ENCODE results near the gene SMIM32. TPM values are rescaled to one million over a fixed set of nuclear protein-coding genes. Genes with fewer than 3 reads are reported as not detected.

Gene SMIM32
- total RNA-seq, 1 donor from 2014 or later = 0.13 TPM

DNA sequence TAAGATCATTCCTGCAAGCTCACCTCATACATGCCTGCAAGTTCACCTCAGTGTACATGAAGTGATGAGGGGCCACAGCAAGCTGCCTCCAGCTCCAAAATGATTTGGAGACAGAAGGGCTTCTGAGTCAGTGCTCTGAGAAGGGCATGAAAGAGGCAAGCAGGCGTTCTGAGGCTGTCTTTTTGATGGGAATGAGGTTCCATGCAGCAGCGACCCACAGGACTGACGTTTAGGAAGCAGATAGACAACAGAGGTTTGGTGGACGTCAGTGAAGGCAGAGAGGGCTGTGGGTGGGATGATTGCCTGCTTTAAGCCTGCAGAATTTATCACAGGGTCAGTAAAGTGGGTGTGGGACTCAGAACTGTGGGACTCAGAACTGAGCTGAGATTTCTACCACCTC is 8.9 kb upstream of the SMIM32 start:
- H3K9me3 Mint-ChIP-seq = peaks cover 4% of the 10 kb centered on the region
- H3K36me3 Mint-ChIP-seq = no peaks in the 10 kb centered on the region
- Histone ChIP-seq H3K9me3 (ENCODE audit: low read depth) (no peaks in the 10 kb centered on the region), H3K36me3 (no peaks in the 10 kb centered on the region), H3K4me2 (no peak overlapping the region), H3K79me2 (ENCODE audit: low read depth) (no peaks in the 10 kb centered on the region), H3K4me1 (peaks cover 27% of the 10 kb centered on the region), H2AFZ (replicated peaks) (no peak overlapping the region), H3K4me3 (no peak overlapping the region), H3K9ac (no peak overlapping the region), H3K27me3 (no peaks in the 10 kb centered on the region), H3F3A (ENCODE audit: low read depth) (peaks cover 25% of the 10 kb centered on the region), H3K27ac (no peak overlapping the region), H4K20me1 (ENCODE audit: low read depth) (no peaks in the 10 kb centered on the region)
- H3K4me3 Mint-ChIP-seq = no peak overlapping the region
- peak overlapping the region; percentile 52 for H3K27ac Mint-ChIP-seq
- TF ChIP-seq CTCF (IDR thresholded peaks at IDR 0.05) (no peak), EZH2phosphoT487 (IDR thresholded peaks at IDR 0.05) (no peak), EZH2 (IDR thresholded peaks at IDR 0.05) (no peak)
- H3K4me1 Mint-ChIP-seq = peaks cover 22% of the 10 kb centered on the region
- peaks cover 3% of the 10 kb centered on the region for H3K27me3 Mint-ChIP-seq (ENCODE audit: insufficient read depth, low read depth)
- no peak for DNase-seq (ENCODE audit: low spot score)

DNA sequence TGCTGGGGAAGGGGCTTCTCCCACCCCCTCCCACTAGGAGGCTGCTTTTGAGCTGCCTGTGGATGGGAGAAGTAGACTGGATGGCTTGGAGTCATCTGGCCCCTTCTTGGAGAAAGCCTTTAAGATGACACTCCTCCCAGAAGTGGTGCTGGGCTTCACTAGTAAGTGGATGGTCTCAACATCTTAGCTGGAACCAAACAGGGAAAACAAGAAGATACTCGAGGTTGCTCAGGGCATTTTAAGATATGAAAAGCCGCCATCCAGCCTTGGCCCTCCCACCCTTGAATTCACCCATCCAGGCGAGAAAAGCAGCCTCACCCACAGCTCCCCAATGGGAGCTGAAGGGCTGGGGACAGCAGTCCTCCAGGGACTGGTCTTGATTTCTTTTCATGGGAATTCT is 7.8 kb upstream of the SMIM32 start:
- Histone ChIP-seq H3F3A (ENCODE audit: low read depth) (peaks cover 25% of the 10 kb centered on the region), H4K20me1 (ENCODE audit: low read depth) (no peaks in the 10 kb centered on the region), H3K27me3 (no peaks in the 10 kb centered on the region), H3K27ac (no peak overlapping the region), H3K36me3 (no peaks in the 10 kb centered on the region), H3K4me1 (peaks cover 27% of the 10 kb centered on the region), H3K4me2 (no peak overlapping the region), H3K4me3 (no peak overlapping the region), H3K9ac (no peak overlapping the region), H3K9me3 (ENCODE audit: low read depth) (no peaks in the 10 kb centered on the region), H2AFZ (replicated peaks) (no peak overlapping the region), H3K79me2 (ENCODE audit: low read depth) (no peaks in the 10 kb centered on the region)
- H3K4me3 Mint-ChIP-seq = no peak overlapping the region
- peaks cover 31% of the 10 kb centered on the region for H3K4me1 Mint-ChIP-seq
- no peak overlapping the region for H3K27ac Mint-ChIP-seq
- no peak for DNase-seq (ENCODE audit: low spot score)
- H3K27me3 Mint-ChIP-seq (ENCODE audit: insufficient read depth, low read depth) = peaks cover 3% of the 10 kb centered on the region
- no peaks in the 10 kb centered on the region for H3K36me3 Mint-ChIP-seq
- peaks cover 2% of the 10 kb centered on the region for H3K9me3 Mint-ChIP-seq
- TF ChIP-seq EZH2phosphoT487 (IDR thresholded peaks at IDR 0.05) = no peak
- TF ChIP-seq EZH2 (IDR thresholded peaks at IDR 0.05) = no peak
- no peak for TF ChIP-seq CTCF (IDR thresholded peaks at IDR 0.05)

DNA sequence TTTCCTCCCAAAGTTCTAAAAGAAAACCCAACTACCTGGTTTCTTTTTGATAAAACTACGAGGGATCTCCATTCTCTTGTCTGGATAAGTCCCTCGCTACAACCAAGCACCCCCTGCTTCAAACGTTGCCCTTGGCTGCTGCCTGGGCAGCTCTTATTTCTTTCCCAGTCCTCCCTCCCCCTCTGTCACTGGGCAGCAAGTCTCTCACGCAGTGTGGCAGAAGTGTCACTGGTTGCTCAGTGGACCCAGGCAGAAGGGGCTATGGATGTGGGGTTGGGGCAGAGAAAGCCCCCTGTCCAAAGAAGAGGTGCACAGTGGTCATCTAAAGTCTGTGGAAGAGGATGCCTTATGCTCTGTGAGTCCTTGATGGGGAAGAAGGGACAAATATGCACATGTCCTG is 7.2 kb upstream of the SMIM32 start:
- peaks cover 3% of the 10 kb centered on the region for H3K27me3 Mint-ChIP-seq (ENCODE audit: insufficient read depth, low read depth)
- H3K27ac Mint-ChIP-seq = no peak overlapping the region
- H3K36me3 Mint-ChIP-seq = no peaks in the 10 kb centered on the region
- no peak for TF ChIP-seq EZH2phosphoT487 (IDR thresholded peaks at IDR 0.05)
- TF ChIP-seq CTCF (IDR thresholded peaks at IDR 0.05) = no peak
- TF ChIP-seq EZH2 (IDR thresholded peaks at IDR 0.05) = no peak
- Histone ChIP-seq H3F3A (ENCODE audit: low read depth) (peaks cover 25% of the 10 kb centered on the region), H3K4me2 (no peak overlapping the region), H3K27me3 (peaks cover 3% of the 10 kb centered on the region), H3K79me2 (ENCODE audit: low read depth) (no peaks in the 10 kb centered on the region), H3K36me3 (no peaks in the 10 kb centered on the region), H3K9me3 (ENCODE audit: low read depth) (no peaks in the 10 kb centered on the region), H4K20me1 (ENCODE audit: low read depth) (no peaks in the 10 kb centered on the region), H3K27ac (no peak overlapping the region), H2AFZ (replicated peaks) (no peak overlapping the region), H3K4me3 (no peak overlapping the region), H3K9ac (no peak overlapping the region), H3K4me1 (peaks cover 27% of the 10 kb centered on the region)
- H3K4me1 Mint-ChIP-seq = peaks cover 33% of the 10 kb centered on the region
- H3K9me3 Mint-ChIP-seq = no peaks in the 10 kb centered on the region
- H3K4me3 Mint-ChIP-seq = no peak overlapping the region
- DNase-seq (ENCODE audit: low spot score) = no peak

Data from neural progenitor cell (in vitro differentiated cells).